HepG2 (cell line): ENCODE data around the gene GFER. TPM values are rescaled to one million over a fixed set of nuclear protein-coding genes. Genes with fewer than 3 reads are reported as not detected.
A peak's percentile ranks its signal among the peaks of the same experiment; 100 is the strongest.

Experiments used
- DBP ChIP-seq: sonication (generic); formaldehyde crosslinking; IDR thresholded peaks from 2 replicates; pipeline ENCODE4 v1.4.0; 2020; ENCODE audit warnings: missing genetic modification reagents; ENCODE audit errors: not compliant biosample characterization
- MTA3 ChIP-seq: sonication (generic); formaldehyde crosslinking; IDR thresholded peaks from 2 replicates; pipeline ENCODE4 v1.4.0; 2020; ENCODE audit warnings: missing genetic modification reagents
- NBN ChIP-seq: fragments of 450-650 bp; conservative IDR thresholded peaks from 2 replicates; pipeline ENCODE4 v1.6.1; 2017
- PLSCR1 ChIP-seq: sonication (generic); formaldehyde crosslinking; IDR thresholded peaks from 2 replicates; pipeline ENCODE4 v1.5.0; 2020; ENCODE audit warnings: missing genetic modification reagents, mild to moderate bottlenecking, borderline replicate concordance
- SETDB1 ChIP-seq: sonication (generic); formaldehyde crosslinking; IDR thresholded peaks from 2 replicates; pipeline ENCODE4 v1.5.1; 2020; ENCODE audit warnings: missing genetic modification reagents, mild to moderate bottlenecking, borderline replicate concordance
- TGIF2 ChIP-seq: IDR thresholded peaks from 2 replicates; pipeline ENCODE4 v1.6.1; 2016; ENCODE audit warnings: control low read depth, missing compliant biosample characterization
- ZC3H13 ChIP-seq: sonication (generic); formaldehyde crosslinking; IDR thresholded peaks from 2 replicates; pipeline ENCODE4 v1.8.1; 2023; ENCODE audit warnings: mild to moderate bottlenecking, missing genetic modification reagents, moderate library complexity
- ZNF136 ChIP-seq: sonication (generic); formaldehyde crosslinking; IDR thresholded peaks from 2 replicates; pipeline ENCODE4 v1.8.1; 2022; ENCODE audit warnings: low read depth, mild to moderate bottlenecking, moderate library complexity, missing genetic modification reagents
- ZNF207 ChIP-seq: fragments of 450-650 bp; IDR thresholded peaks from 2 replicates; pipeline ENCODE4 v1.6.1; 2016; ENCODE audit warnings: antibody characterized with exemption, borderline replicate concordance
- ZNF33A ChIP-seq: sonication (generic); formaldehyde crosslinking; IDR thresholded peaks from 2 replicates; pipeline ENCODE4 v1.5.1; 2020; ENCODE audit warnings: missing genetic modification reagents, mild to moderate bottlenecking, moderate library complexity, borderline replicate concordance
- ZNF503 ChIP-seq: sonication (generic); formaldehyde crosslinking; IDR thresholded peaks from 2 replicates; pipeline ENCODE4 v1.4.0; 2020; ENCODE audit warnings: missing genetic modification reagents
- ZNF512B ChIP-seq: sonication (generic); formaldehyde crosslinking; IDR thresholded peaks from 2 replicates; pipeline ENCODE4 v1.5.1; 2020; ENCODE audit warnings: missing genetic modification reagents, mild to moderate bottlenecking, borderline replicate concordance
- ZNF567 ChIP-seq: sonication (generic); formaldehyde crosslinking; IDR thresholded peaks from 2 replicates; pipeline ENCODE4 v1.8.1; 2023; ENCODE audit warnings: mild to moderate bottlenecking, missing genetic modification reagents, borderline replicate concordance
- ZNF577 ChIP-seq: sonication (generic); formaldehyde crosslinking; IDR thresholded peaks from 2 replicates; pipeline ENCODE4 v1.4.0; 2020; ENCODE audit warnings: mild to moderate bottlenecking, low read depth, missing genetic modification reagents, borderline replicate concordance
- ZNF607 ChIP-seq: sonication (generic); formaldehyde crosslinking; IDR thresholded peaks from 2 replicates; pipeline ENCODE4 v1.5.1; 2020; ENCODE audit warnings: missing genetic modification reagents, mild to moderate bottlenecking, borderline replicate concordance
- polyA plus RNA-seq, 8 experiments: library from polyadenylated mRNA; depleted of rRNA in 3 of 8; stranded (reverse) in 7 of 8; unstranded in 1 of 8; fragments of >200 nt; fragmentation: Illumina TruSeq in 4 of 8; extraction: Trizol in 4 of 8; gene quantifications; 2 replicates each; pipeline versions ENCODE4 v1.2.1 to v1.2.3, GENCODE V29; 2011 to 2016; ENCODE audit warnings: low read depth in 4 of 8, missing spikeins in 1 of 8, mixed read lengths in 1 of 8; ENCODE audit not compliant: insufficient read depth in 1 of 8
- total RNA-seq, 5 experiments: library from RNA; depleted of rRNA; stranded (reverse); fragments of >200 nt; fragmentation: Illumina TruSeq; extraction: Trizol; gene quantifications; 2 replicates each; pipeline ENCODE4 v1.2.3, GENCODE V29; 2016; ENCODE audit warnings: low read depth in 1 of 5
- TF ChIP-seq, protein P1 (sequence below): sonication (generic); formaldehyde crosslinking; IDR thresholded peaks from 2 replicates; pipeline ENCODE4 v1.4.0; 2020; ENCODE audit warnings: missing genetic modification reagents
- TF ChIP-seq, protein P2 (sequence below): sonication (generic); formaldehyde crosslinking; IDR thresholded peaks from 2 replicates; pipeline ENCODE4 v1.8.0; 2022; ENCODE audit warnings: missing genetic modification reagents, mild to moderate bottlenecking, inconsistent platforms, borderline replicate concordance

Gene GFER
- total and polyA plus RNA-seq, 2 of the 13 experiments (the other 11 are each of a cell fraction or from before 2014, with no cell fraction given), result 28.6 to 71.7 TPM

DNA sequence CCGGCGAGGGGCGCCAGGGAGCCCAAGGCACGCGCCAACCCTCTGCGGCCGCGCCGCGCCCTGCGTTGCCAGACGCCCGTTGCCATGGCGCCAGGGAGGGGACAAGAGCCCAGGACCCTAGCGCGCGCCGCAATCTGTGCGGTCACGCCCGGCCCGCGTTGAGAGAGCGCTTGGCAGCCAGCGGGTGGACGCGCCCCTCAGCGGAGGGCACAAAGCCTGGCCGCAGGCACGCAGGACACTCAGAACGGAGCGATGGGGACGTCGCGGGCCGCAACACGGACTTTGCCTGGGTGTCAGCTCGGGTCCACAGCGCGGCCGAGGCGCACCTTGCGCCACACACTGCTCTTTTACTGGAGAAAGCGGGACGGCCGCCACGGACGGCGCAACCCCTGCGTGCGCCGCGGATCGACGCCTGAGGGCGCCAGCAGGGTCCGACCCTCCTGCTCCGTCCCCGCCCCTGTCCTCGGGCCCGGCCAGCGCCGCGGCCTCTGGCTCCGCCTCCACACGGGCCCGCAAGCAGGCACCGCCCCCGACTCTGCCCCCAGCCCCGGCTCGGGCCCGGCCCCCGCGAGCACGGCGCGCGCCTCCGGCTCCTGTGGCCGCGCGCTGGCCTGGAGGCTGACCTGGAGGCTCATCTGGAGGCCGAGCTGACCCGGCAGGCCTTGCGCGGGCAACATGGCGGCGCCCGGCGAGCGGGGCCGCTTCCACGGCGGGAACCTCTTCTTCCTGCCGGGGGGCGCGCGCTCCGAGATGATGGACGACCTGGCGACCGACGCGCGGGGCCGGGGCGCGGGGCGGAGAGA lies at the start of gene GFER (continued):
- TF ChIP-seq PLSCR1 (CRISPR knock-in tag) (no peak), ZNF207 (no peak), ZNF577 (CRISPR knock-in tag) (no peak), ZNF607 (CRISPR knock-in tag) (peak; percentile 11; the same call in 1 of the 2 replicates), ZNF136 (0 out of 2 replicates have a peak, but pooled peaks have one; percentile 56), NBN (no peak), DBP (peak; percentile 37), SETDB1 (CRISPR knock-in tag) (no peak), TGIF2 (CRISPR knock-in tag) (peak; percentile 65; the same call in 1 of the 2 replicates), ZNF503 (peak; percentile 52; the same call in 1 of the 2 replicates), ZC3H13 (0 out of 2 replicates have a peak, but pooled peaks have one; percentile 14), ZNF33A (CRISPR knock-in tag) (0 out of 2 replicates have a peak, but pooled peaks have one; percentile 72), MTA3 (CRISPR knock-in tag) (no peak), ZNF512B (CRISPR knock-in tag) (no peak), ZNF567 (CRISPR knock-in tag) (no peak)
- TF ChIP-seq, protein P1, sequence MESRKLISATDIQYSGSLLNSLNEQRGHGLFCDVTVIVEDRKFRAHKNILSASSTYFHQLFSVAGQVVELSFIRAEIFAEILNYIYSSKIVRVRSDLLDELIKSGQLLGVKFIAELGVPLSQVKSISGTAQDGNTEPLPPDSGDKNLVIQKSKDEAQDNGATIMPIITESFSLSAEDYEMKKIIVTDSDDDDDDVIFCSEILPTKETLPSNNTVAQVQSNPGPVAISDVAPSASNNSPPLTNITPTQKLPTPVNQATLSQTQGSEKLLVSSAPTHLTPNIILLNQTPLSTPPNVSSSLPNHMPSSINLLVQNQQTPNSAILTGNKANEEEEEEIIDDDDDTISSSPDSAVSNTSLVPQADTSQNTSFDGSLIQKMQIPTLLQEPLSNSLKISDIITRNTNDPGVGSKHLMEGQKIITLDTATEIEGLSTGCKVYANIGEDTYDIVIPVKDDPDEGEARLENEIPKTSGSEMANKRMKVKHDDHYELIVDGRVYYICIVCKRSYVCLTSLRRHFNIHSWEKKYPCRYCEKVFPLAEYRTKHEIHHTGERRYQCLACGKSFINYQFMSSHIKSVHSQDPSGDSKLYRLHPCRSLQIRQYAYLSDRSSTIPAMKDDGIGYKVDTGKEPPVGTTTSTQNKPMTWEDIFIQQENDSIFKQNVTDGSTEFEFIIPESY (CRISPR knock-in tag), result peak; percentile 32; the same call in 1 of the 2 replicates
- TF ChIP-seq, protein P2, sequence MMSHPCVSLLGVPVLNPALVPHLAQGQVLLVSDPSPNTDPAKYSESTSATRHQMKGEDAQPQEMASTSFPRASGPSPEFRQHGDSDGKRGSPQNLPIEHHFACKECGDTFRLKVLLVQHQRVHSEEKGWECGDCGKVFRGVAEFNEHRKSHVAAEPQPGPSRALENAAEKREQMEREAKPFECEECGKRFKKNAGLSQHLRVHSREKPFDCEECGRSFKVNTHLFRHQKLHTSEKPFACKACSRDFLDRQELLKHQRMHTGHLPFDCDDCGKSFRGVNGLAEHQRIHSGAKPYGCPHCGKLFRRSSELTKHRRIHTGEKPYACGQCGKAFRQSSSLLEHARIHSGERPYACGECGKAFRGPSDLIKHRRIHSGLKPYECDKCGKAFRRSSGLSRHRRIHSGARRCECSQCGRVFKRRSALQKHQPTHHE, result no peak
